LHCN-M2 (cell line): ENCODE data around the gene SCN1A. TPM values are rescaled to one million over a fixed set of nuclear protein-coding genes. Genes with fewer than 3 reads are reported as not detected.
"Not testable (repeated sequence)": the region's sequence is repeated elsewhere in the genome, so short reads cannot be mapped to it uniquely, and the experiment has no call there.

Source experiments
- DNase-seq: peaks from one replicate; pipeline ENCODE4 v3.0.0-alpha.2; 2012; ENCODE audit warnings: low read depth
- total RNA-seq: library from RNA; depleted of rRNA; stranded (reverse); fragments of >200 nt; gene quantifications from 2 replicates; pipeline ENCODE4 v1.2.3, GENCODE V29; 2014

Gene SCN1A
- total RNA-seq, 1 experiment from 2014 or later, result 1.1 TPM

GRCh38 chr2:166135152-166135848 is 7.5 kb upstream of the SCN1A start:
- no peak for DNase-seq

GRCh38 chr2:166134252-166135151 is 6.7 kb upstream of the SCN1A start:
- DNase-seq, result no peak

- no peak for DNase-seq
Observed at GRCh38 chr2:166133653-166134052, 5.8 kb upstream of the SCN1A start.

GRCh38 chr2:166128156-166128505 is 311 bp upstream of the SCN1A start:
- no peak for DNase-seq

- peak; percentile 56 for DNase-seq
Observed at GRCh38 chr2:166126007-166126639, 1.7 kb downstream of the SCN1A start.

GRCh38 chr2:166125557-166125956 is 2.3 kb downstream of the SCN1A start:
- no peak for DNase-seq

- no peak for DNase-seq
Observed at GRCh38 chr2:166118180-166118579, 9.6 kb downstream of the SCN1A start.

- peak; percentile 40 for DNase-seq
Observed at GRCh38 chr2:166117491-166117890, 10.3 kb downstream of the SCN1A start.

- no peak for DNase-seq
Observed at GRCh38 chr2:166115589-166115988, 12.2 kb downstream of the SCN1A start.

GRCh38 chr2:166112193-166112605 is 15.6 kb downstream of the SCN1A start:
- peak; percentile 37 for DNase-seq

GRCh38 chr2:166106431-166107015 is 21.3 kb downstream of the SCN1A start:
- DNase-seq, result peak; percentile 48

- DNase-seq, result no peak
Observed at GRCh38 chr2:166104773-166105172, 23.0 kb downstream of the SCN1A start.

- no peak for DNase-seq
Observed at GRCh38 chr2:166104084-166104483, 23.7 kb downstream of the SCN1A start.

GRCh38 chr2:166103277-166103676 is 24.5 kb downstream of the SCN1A start:
- not testable (repeated sequence) for DNase-seq

- DNase-seq, result no peak
Observed at GRCh38 chr2:166094325-166094724, 33.5 kb downstream of the SCN1A start.

- DNase-seq, result peak; percentile 31
Observed at GRCh38 chr2:166092889-166093288, 34.9 kb downstream of the SCN1A start.

GRCh38 chr2:166091439-166091838 is 36.4 kb downstream of the SCN1A start:
- no peak for DNase-seq

- DNase-seq, result peak; percentile 73
Observed at GRCh38 chr2:166090908-166091307, 36.9 kb downstream of the SCN1A start.

GRCh38 chr2:166090346-166090745 is 37.5 kb downstream of the SCN1A start:
- DNase-seq, result peak; percentile 41

- DNase-seq, result peak; percentile 88
Observed at GRCh38 chr2:166088634-166089033, 39.2 kb downstream of the SCN1A start.

GRCh38 chr2:166084301-166084700 is 43.5 kb downstream of the SCN1A start:
- DNase-seq, result no peak

GRCh38 chr2:166082736-166083135 is 45.1 kb downstream of the SCN1A start:
- DNase-seq, result no peak
